Renal cortical epithelial cell (primary cell): ENCODE results near the gene CGREF1. TPM values are rescaled to one million over a fixed set of nuclear protein-coding genes. Genes with fewer than 3 reads are reported as not detected.
"Not testable (repeated sequence)": the region's sequence is repeated elsewhere in the genome, so short reads cannot be mapped to it uniquely, and the experiment has no call there.

Experiments used
- DNase-seq: peaks from one replicate; pipeline ENCODE4 v3.0.0-alpha.2; 2011; ENCODE audit warnings: low read depth
- total RNA-seq: library from RNA; depleted of rRNA; stranded (reverse); fragments of >200 nt; gene quantifications from 2 replicates; pipeline ENCODE4 v1.2.3, GENCODE V29; 2014

Gene CGREF1
- total RNA-seq, 1 donor from 2014 or later: 0.20 TPM

DNA sequence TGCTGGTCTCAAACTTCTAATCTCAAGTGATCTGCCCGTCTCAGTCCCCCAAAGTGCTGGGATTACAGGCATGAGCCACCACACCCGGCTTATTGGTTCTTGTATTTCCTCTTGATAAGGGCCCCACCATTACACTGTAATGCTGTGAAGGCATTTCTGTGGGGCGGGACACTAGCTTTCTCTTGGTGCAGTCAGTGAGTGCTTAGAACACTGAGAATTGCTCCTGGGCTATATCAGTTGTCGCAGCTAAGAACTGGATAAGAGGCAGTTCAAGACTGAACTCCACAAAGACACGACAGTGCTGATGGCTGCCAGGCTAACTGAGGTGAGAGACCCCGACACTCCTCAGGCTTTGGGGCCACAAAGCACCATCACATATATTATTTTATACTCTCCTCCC, 30.3 kb downstream of the CGREF1 start:
- DNase-seq: no peak

DNA sequence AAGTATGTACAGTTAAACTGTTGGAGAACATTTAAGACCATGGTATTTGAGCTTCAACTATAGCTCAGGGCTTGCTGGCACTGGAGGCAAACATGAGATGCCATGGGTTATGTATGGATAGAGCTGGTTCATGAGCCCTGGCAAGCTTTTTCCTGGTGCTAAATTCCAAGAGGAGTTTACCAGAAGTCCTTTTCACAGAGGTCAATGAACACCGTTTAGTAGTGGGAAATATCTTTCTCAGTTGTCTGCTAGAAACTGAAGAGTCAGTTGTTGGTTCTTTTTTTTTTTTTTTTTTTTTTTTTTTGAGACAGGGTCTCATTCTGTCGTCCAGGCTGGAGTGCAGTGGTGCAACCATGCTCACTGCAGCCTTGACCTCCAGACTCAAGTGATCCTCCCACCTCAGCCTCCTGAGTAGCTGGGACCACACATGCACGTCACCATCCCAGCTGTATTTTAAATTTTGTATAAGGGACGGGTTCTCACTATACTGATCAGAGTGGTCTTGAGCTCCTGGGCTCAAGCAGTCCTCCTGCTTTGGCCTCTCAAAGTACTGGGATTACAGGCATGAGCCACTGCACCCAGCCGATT, 31.0 kb downstream of the CGREF1 start:
- DNase-seq: no peak

DNA sequence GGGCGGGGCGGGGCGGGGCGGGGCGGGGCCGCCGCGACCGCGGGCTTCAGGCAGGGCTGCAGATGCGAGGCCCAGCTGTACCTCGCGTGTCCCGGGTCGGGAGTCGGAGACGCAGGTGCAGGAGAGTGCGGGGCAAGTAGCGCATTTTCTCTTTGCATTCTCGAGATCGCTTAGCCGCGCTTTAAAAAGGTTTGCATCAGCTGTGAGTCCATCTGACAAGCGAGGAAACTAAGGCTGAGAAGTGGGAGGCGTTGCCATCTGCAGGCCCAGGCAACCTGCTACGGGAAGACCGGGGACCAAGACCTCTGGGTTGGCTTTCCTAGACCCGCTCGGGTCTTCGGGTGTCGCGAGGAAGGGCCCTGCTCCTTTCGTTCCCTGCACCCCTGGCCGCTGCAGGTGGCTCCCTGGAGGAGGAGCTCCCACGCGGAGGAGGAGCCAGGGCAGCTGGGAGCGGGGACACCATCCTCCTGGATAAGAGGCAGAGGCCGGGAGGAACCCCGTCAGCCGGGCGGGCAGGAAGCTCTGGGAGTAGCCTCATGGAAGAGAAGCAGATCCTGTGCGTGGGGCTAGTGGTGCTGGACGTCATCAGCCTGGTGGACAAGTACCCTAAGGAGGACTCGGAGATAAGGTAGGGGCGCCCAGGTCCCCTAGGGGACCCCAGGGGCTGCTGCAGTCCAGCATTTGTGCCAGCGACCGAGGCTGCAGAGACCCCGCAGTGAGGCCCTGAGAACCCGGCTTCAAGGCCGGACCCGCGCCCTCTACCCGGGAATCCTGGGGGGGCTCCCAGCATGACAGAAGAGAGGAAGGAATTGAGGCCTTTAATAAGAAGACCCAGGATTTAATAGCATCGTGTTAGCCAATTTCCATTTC, 32.0 kb downstream of the CGREF1 start, which contains the start of gene KHK:
TSS of gene KHK (plus strand) at position 49 of the 870 bp plus-strand sequence. CDS start at position 537, 488 bp downstream.
- no peak for DNase-seq

DNA sequence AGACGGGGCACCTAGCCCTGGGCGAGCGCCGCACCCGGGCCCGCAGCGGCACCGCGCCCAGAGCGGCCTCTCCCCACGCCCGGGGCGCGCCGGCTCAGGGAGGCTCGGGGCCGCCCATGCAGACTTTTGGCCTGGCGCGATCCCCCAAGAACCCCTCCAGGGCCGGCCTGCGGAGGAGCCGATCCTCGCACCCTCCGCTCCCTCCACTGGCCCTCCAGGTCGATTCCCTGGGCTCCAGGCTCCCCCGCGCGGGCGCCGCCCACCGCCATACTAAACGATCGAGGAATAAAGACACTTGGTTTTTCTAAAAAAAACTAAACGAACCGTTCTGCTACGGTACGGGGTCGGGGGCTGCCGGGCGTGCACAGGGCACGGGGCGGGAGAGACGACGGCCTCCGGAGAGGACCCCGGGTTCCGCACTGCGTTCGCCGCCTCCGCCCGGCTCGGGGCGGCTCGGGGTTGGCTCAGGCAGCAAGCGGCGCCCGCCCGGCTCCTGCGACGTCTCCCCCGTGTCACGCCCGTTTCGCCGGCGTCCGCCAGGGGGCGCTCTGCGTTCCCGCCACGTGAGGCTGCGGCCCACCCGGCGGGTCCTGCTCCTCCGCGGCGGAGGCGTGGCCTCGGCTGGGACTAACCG, 32.7 kb downstream of the CGREF1 start:
- DNase-seq: peak; percentile 67

DNA sequence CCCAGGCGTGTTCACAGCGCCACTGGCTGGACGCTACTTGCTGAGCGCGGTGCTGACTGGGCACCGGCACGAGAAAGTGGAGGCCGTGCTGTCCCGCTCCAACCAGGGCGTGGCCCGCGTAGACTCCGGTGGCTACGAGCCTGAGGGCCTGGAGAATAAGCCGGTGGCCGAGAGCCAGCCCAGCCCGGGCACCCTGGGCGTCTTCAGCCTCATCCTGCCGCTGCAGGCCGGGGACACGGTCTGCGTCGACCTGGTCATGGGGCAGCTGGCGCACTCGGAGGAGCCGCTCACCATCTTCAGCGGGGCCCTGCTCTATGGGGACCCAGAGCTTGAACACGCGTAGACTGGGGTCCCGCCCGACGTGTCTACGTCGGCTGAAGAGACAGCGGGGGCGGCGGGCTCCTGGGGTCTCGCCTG, 33.2 kb downstream of the CGREF1 start:
- peak; percentile 33 for DNase-seq

DNA sequence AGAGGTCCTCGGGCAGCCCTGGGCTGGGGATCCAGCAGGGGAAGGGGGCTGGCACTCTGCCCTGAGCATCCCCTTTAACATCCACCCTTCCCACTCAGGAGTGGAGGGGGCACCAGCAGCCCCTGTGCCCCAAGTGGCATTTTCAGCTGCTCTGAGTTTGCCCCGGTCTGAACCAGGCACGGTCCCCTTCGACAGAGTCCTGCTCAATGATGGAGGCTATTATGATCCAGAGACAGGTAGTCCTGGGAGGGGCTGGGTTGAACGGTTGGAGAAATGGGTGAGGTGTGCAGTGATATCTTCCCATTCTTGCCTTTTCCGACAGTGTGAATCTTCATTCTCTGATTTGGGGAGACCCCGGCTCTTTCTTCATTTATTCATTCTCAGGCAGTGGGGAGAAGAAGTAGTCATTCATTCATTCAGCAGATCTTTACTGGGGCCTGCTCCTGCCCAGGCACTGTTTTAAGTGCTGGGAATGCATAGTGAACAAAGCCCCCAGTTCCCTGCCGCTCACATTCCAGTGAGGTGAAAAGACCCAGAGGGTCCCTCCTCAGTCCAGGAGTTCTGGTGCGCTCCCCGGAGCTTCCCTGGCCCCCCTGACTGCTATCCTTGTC, 33.8 kb downstream of the CGREF1 start:
- no peak for DNase-seq

DNA sequence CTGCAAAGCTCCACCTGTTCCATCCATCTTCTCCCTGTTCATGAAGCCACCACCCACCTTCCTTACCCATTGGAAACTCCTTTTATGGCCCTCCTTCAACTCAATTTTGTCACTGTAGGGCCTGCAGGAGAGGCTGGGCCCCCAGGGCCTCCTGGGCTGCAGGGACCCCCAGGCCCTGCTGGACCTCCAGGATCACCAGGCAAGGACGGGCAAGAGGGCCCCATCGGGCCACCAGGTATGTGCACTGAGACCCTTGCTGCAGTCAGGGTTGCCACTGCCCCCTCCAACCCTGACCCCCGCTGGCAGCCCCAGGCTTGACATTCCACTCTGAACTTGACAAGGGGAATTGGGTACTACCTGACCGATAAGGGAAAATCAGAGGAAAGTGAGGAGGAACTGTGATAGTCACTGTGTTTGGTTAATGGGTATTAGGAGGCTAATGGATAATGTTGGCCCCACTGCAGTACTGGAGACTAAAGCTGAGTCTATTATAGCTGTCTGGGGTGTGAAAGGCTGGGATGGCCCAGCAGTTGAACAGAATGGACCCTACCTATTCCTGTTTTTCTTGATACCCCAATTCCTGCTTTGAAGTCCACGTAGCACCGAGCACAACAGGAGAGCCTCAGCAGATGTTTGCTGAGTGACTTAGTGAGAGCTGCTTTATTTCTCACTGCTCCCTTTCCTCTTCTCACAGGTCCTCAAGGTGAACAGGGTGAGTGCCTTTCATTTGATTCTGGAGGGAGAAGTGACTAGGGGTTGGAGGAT, 34.4 kb downstream of the CGREF1 start:
- DNase-seq: no peak

DNA sequence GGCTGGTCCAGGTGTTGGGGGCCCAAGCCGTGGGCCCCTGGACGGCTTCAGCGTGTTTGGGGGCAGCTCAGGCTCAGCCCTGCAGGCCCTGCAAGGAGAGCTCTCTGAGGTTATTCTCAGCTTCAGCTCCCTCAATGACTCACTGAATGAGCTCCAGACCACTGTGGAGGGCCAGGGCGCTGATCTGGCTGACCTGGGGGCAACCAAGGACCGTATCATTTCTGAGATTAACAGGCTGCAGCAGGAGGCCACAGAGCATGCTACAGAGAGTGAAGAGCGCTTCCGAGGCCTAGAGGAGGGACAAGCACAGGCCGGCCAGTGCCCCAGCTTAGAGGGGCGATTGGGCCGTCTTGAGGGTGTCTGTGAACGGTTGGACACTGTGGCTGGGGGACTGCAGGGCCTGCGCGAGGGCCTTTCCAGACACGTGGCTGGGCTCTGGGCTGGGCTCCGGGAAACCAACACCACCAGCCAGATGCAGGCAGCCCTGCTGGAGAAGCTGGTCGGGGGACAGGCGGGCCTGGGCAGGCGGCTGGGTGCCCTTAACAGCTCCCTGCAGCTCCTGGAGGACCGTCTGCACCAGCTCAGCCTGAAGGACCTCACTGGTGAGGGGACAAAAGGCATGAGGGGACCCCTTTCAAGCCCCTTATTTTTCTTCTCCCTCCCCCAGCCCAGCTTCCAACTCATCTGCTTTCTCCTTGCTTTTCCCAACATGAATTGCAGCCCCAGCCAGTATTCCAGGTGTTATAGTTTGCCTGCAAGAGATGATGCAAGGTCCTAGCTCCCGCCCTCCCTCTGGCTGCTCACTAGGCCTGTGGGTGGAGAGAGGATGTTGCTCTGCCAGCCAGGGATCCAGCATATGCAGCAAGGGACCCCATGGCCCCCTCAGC, 35.3 kb downstream of the CGREF1 start:
- no peak for DNase-seq

DNA sequence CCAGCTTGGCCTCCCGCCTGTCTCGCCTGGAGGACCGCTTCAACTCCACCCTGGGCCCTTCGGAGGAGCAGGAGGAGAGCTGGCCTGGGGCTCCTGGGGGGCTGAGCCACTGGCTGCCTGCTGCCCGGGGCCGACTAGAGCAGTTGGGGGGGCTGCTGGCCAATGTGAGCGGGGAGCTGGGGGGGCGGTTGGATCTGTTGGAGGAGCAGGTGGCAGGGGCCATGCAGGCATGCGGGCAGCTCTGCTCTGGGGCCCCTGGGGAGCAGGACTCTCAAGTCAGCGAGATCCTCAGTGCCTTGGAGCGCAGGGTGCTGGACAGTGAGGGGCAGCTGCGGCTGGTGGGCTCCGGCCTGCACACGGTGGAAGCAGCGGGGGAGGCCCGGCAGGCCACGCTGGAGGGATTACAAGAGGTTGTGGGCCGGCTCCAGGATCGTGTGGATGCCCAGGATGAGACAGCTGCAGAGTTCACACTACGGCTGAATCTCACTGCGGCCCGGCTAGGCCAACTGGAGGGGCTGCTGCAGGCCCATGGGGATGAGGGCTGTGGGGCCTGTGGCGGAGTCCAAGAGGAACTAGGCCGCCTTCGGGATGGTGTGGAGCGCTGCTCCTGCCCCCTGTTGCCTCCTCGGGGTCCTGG, 36.0 kb downstream of the CGREF1 start:
- DNase-seq: no peak

DNA sequence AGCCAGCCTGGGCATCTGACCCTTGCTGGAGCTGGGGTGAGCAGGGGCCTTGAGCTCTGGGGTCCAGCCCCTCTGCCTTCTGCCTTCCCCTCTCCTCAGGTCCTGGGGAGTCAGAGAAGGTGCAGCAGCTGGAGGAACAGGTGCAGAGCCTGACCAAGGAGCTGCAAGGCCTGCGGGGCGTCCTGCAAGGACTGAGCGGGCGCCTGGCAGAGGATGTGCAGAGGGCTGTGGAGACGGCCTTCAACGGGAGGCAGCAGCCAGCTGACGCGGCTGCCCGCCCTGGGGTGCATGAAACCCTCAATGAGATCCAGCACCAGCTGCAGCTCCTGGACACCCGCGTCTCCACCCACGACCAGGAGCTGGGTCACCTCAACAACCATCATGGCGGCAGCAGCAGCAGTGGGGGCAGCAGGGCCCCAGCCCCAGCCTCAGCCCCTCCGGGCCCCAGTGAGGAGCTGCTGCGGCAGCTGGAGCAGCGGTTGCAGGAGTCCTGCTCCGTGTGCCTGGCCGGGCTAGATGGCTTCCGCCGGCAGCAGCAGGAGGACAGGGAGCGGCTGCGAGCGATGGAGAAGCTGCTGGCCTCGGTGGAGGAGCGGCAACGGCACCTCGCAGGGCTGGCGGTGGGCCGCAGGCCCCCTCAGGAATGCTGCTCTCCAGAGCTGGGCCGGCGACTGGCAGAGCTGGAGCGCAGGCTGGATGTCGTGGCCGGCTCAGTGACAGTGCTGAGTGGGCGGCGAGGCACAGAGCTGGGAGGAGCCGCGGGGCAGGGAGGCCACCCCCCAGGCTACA, 36.8 kb downstream of the CGREF1 start:
- no peak for DNase-seq

DNA sequence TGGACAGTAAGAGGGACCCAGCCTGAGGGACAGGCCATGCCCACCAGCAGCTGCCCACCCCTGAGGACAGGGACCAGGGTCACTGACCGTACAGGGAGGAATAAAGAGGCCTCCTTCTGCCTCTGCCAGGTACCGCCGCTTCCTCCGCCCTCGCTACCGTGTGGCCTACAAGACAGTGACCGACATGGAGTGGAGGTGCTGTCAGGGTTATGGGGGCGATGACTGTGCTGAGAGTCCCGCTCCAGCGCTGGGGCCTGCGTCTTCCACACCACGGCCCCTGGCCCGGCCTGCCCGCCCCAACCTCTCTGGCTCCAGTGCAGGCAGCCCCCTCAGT, 38.4 kb downstream of the CGREF1 start:
- DNase-seq: no peak

DNA sequence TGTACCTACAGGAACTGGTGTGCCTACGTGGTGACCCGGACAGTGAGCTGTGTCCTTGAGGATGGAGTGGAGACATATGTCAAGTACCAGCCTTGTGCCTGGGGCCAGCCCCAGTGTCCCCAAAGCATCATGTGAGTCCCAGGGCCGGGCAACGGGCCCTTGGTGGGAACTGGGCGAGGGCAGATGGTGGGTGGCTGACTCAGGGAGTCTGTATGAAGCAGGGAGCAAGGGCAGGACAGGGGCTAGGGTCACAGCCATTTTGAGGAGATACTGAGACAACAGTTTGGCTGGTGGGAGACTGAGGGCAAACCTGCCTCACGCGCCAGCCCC, 38.8 kb downstream of the CGREF1 start:
- DNase-seq: no peak

DNA sequence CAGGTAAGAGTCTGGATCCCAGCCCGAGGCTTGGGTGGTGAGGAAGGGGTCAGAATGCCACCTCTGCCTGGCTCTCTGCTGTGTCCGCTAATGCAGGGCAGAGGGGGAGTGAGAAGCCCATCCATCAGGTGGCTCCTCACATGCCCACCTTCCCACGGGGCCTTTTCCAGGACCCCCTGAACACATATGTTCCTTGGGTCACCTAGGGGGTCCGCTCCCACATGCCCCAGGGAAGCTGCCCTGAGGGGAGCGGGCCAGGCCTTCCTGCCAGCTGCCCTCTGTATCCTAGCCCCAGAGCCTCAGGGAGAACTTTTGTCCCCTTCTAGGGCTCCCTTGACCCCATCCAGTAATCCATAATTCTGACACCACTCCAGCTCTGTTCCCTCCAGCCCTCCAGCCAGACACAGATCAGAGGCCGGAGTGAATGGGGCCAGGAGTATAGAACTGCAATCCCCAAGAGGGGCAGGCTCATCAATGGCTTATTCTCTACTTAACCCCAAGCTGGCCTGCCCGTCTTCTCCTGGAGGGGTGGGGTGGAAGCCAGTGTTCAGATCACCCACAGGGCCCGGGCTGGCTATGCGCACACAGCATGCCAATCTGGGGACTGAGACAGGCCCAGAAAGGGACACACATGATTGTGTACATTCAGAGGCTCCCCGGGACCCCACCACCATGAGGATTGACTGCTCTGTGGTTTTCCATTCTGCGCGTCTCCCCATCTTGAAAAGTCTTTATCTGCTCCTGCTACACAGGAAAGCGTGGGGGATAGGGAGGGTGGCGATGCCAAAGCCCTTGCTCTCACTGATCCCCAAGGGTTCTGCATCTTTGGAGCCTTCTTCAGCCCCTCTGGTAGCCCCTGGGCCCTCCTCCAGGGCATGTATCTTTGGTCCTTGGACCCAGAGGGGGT, 39.4 kb downstream of the CGREF1 start:
- DNase-seq: no peak

DNA sequence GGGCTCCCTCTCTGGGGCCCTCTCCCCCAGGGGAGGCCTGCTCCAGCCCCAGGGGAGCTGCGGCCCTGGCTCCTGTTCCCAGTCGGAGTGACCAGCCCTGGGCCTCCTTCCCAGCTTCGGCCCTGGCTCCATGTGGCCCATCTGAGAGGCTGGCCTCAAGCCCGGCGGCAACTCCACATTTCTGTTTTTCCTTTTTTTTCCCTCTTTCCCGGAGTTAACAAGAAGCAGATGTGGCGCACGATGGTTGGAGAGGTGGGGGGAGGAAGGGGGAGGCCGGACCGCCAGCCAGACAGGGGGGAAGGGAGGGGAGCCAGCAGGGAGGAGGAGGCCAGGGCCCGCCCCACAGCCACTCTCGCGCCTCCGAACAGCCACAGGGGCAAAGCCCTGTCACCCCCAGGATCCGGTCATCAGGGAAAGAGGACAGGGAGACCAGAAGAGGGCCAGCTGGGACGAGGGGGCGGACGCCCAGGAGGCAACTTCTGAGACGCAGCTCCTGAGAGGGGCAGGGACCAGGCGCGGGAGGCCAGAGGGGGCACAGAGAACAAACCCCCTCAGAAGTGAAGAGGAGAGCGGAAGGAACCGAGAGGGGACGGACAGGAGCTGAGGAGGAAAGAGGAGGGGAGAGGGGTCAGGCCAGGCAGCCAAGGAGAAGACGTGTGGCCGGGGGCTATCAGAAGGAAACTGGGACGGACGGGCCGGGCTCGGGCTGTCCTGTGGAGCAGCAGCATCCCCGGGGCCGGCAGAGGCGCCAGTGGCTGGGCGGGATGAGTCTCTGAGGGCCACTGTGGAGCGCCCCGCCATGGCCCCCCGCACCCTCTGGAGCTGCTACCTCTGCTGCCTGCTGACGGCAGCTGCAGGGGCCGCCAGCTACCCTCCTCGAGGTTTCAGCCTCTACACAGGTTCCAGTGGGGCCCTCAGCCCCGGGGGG, 40.4 kb downstream of the CGREF1 start, which contains the start of gene EMILIN1:
TSS of gene EMILIN1 (plus strand) at position 349 of the 928 bp plus-strand sequence. CDS start at position 800, 451 bp downstream.
- no peak for DNase-seq

DNA sequence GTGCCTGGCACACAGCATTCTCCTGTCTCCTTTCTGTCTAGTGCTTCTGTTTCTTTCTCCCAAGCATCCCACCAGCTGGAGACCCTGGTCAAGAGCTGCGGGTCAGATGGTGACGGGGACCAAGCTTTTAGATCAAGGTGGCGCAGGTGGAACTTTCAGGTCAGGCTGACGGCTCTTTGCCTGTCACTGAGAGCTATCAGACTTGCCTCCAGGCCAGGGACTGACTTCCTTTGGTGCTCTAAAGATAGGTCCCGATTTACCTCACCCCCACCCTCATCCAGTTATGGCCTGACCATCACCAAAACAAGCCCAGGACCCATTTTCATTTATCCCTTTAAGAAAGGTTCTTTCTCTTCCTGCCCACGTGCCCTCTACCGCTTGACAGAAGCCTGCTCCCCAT, 41.7 kb downstream of the CGREF1 start:
- no peak for DNase-seq

DNA sequence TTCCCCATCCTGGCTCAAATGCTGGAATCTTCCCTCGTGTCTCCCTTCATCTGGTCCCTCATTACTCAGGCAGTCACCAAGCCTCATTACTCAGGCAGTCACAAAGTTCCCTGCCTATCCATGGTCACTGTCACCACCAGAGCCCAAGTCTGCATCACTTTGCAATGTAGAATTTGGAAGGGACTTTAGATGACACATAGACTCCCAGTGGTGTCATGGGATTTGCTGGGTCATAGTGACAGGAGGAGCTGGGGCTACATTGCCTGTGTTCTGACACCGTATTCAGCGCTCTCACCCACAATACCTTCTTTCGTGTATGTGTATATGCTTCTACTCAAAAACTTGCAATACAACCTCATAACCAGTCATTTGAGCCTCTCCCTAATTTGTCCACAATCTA, 42.6 kb downstream of the CGREF1 start:
- DNase-seq: no peak

DNA sequence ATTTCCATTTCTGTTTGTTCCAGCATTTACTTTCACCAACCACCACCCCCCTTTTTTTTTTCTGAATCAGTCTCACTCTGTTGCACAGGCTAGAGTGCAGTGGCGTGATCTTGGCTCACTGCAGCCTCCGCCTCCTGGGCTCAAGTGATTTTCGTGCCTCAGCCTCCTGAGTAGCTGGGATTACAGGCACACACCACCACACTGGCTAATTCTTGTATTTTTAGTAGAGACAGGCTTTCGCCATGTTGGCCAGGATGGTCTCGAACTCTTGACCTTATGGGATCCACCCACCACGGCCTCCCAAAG, 43.4 kb downstream of the CGREF1 start:
- DNase-seq: not testable (repeated sequence)
